ENCODE data around the gene PIEZO2. TPM values are rescaled to one million over a fixed set of nuclear protein-coding genes. Genes with fewer than 3 reads are reported as not detected.
"Not testable (repeated sequence)": the region's sequence is repeated elsewhere in the genome, so short reads cannot be mapped to it uniquely, and the experiment has no call there.

PIEZO2 gene
- total RNA-seq, 1 donor from 2014 or later = 3.9 TPM

DNA sequence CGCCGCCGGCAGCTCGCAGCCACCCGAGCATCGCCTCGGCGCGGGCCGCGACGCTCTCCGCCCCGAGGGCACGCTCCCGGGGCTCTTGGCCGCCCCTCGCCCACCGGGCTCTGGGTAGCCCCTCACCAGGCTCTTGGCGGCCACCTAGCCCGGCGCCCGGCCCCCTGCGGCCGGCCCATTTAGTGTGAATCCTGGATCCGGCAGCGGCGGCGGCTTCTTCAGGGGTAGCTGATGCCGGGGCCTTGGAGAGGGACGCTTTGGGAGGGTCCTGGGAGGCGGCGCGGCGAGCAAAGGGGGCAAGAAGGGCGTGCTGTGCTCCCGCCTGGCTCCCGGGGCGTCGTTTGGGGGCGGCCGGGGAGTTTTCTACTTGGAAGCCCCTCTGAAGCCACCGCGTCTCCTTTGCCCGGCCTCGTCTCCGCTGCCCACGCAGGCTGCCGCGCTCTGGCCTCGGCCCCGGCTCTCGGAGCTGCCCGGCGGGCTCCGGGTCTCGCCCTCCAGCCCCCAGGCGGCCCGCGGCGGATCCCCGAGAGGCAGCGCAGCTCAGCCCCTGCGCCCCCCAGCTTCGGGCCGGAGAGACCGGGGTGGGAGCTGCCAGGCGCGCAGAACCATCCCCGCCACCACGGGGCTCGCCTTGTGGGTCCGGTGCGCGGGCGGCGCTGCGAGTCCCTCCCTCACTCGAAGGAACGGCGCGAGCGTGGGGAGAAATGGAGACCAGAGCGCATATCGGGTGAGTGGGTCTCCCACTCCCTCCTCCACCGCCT, 509 bp downstream of the PIEZO2 start:
- no peak for DNase-seq (ENCODE audit: low spot score)

- DNase-seq (ENCODE audit: low spot score) = no peak
These were observed 1.2 kb downstream of the PIEZO2 start for GRCh38 chr18:11147962-11148679.

DNA sequence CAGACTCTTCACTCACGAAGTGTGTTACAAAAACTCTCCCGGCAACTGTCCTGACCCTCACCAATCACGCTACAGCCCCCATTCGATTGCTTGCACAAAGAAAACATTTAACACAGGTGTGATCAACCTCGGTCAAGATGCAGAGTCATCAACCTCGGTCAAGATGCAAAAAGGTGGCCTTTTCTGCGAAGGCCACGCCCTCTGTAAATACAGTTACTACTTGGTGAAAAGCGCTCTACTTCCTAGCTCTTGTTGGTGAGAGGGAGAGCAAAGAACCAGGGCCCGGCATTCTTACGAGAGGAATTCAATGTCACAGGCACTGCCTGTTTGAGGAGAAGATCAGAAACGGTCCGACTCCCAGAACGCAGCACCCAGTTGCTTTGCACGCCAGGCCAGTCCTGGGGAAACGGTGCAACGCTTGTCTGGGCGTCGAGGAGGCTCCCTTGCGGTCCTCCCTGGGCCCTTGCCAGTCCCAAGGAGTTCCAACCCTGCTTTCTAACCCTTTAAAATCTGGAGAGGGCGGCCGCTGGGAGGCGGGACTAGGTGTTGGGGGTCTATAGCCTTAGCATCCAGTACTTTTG, 1.9 kb downstream of the PIEZO2 start:
- DNase-seq (ENCODE audit: low spot score) = no peak

DNA sequence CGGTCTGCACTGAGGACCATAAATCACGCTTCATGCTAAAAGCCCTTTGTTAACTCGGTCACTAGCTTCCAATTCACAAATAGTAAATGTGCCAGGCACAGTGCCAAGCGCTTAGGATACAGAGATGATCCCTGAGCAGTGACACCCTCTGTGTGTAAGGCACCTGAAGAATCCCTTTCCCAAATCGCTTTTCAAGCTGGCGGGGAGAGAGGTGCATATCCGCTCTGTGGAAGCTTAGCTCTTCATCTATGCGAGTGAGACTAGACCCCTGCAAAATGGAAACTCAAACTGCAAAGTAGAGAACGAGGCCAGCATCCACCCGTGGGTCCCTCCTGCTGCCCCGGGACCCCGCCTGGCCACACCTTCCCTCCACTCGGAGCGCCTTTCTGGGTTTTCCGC, 2.4 kb downstream of the PIEZO2 start:
- no peak for DNase-seq (ENCODE audit: low spot score)

DNA sequence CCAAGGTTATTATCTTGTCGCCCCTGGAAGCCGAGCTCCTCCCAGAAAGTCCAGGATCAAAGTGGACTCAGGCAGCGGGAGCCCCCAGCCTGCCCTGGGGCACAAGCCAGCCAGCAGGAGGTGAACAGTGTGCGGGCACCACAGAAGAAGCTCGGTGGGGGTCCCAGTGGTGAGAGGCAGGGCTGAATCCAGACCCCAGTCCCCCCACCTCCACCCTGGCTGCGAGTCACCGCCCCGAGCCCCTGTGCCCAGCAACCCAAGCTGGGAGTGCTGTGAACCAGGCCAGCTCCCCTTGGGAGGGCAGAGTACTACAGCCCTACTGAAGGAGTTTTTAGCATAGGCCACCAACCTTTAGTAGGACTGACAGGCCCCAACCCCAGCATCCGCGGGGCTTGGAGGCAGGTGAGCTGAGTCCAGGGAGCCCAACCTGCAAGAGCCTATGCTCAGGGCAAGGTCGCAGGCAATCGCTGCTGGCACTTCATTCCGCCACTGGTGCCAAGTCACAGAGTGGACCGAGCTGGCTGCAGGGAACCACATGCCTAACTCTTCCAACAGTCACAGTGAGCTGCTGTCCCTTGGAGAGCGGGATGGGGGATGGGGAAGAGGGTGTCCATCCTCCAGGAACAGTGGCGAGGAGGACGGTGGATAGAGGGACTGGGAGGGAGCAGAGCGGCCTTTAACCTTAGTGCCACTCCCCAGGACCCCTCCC, 3.0 kb downstream of the PIEZO2 start:
- DNase-seq (ENCODE audit: low spot score) = no peak

DNA sequence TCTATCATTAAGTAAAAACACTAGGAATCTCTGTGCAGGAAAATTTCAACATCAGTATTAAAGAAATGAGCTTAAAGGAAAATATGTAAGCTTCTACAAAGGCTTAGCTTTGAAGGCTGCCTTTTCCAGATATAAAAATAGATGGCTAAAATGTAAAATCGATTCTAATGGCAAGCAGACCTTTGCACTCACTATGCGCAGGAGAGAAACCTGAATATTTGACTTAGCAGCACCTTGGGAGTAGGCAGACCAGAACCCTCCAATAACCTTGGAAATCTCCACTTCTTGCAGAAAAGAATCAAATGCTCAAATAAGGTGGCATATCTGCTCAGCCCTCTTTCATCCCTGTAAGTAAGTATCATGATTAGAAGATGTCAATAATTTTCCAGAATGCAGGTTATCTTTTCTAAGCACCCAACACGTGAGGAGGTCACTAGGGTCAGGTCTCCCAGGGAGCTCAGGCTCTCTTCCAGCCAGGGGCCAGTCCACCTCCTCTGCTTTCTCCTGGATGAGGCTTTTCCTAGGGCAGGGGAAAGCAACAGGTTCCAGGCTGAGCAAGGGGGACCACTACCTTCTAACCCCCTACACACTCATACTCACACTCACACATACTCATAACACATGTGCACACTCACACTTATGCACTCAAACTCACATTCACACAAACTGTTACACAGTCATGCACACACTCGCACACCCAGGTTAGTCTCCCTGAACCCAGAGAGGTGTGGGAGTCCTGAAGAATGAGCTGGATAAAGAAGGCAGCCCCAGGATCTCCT, 3.8 kb downstream of the PIEZO2 start:
- DNase-seq (ENCODE audit: low spot score) = no peak

- no peak for DNase-seq (ENCODE audit: low spot score)
These were observed 12.0 kb downstream of the PIEZO2 start for GRCh38 chr18:11137400-11137799.

- DNase-seq (ENCODE audit: low spot score) = no peak
These were observed 13.1 kb downstream of the PIEZO2 start for GRCh38 chr18:11136241-11136640.

DNA sequence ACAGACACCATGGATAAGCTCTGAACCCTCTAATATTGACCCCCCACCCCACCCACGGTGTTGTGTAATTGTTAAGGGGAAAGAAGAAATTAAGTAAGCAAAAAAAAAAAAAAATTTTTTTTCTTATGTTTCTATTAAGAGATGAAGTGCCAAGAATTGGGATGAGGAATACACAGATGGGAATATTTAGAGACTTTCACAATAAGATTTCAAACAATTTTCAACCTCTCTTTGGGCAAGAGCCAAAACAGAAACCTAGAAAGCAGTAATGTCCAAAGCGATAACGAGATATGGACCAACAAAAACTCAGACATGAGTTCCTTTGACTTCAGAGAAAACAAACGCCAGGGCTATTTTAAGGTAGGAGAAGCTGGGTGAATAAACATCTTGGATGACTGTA, 14.4 kb downstream of the PIEZO2 start:
- no peak for DNase-seq (ENCODE audit: low spot score)

DNA sequence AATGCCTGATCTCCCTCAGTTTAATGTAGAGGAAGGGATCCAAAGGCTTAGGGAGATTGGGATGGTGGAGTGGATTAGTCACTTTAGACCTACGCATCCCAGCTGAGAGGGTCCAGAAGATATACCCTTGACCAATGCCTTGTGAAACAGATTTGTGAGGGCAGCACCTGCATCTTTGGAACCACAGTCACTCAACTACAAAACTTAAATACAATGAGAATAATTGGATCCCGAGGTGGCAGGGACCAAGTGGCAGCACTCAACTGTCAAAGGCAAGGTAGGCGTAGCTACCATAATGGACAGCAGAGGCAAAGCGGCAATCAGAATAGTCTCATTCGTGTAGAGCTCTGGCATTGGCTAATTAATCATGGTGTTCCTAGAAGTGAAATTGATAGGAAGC, 20.3 kb downstream of the PIEZO2 start:
- DNase-seq (ENCODE audit: low spot score) = not testable (repeated sequence)

DNA sequence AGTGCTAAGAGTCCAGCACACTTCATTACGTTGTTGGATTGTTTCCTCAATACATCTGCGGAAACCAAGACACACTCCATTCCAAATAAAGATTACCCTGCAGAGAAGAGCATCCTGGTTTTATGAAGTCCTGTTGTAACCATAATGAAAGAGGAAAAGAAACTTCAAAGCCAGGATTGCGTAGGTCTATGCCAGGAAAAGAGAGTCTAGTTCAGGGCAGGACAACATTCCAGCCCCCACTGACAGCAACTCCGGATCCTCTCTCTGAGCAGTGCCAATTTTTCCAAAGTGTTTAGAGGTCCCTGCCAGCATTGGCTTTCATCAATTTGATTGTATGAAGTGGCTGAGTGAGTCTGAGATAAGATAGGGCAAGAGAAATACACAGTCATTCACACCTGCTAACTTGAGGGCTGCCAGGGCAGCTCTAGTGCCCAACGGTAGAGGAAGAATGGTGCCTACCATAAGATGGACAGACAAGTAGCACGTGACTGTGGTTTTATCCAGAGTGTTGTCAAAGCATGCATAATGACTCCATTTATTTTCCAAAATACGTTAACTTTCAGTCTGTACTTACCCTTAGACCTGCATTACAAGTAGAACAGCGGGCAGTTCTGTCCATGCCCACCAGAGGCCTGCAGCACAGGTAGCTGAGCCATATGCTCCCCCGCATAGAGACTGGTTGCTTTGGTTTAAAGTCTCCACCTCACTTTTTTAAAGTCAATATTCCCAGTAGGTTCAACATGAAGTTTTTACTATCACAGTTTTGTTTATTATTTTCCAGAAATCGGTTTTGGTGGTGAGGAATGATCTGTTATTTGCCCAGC, 23.7 kb downstream of the PIEZO2 start:
- DNase-seq (ENCODE audit: low spot score) = no peak

- no peak for DNase-seq (ENCODE audit: low spot score)
These were observed 25.3 kb downstream of the PIEZO2 start for GRCh38 chr18:11124054-11124453.

- no peak for DNase-seq (ENCODE audit: low spot score)
These were observed 27.9 kb downstream of the PIEZO2 start for GRCh38 chr18:11121443-11121849.

GRCh38 chr18:11119959-11120587, 29.3 kb downstream of the PIEZO2 start:
- no peak for DNase-seq (ENCODE audit: low spot score)

DNA sequence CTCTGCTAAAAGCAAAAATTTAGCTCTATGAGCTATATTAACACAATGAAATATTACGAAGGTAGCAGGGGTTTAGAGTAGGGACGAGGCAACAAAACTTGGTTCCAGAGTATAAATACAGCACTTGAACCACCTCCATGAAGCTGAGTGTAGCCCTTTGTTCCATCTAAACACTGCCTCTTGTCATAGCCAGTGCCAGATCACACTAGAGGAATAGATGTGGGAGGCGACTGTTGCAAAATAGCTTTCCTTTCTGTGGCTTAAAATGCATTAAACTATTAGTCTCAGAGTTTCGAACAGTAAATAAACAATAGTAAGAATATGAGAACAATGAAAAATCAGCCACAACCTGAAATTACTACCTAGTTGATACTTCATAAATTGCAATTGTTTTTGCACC, 29.8 kb downstream of the PIEZO2 start:
- DNase-seq (ENCODE audit: low spot score) = no peak

DNA sequence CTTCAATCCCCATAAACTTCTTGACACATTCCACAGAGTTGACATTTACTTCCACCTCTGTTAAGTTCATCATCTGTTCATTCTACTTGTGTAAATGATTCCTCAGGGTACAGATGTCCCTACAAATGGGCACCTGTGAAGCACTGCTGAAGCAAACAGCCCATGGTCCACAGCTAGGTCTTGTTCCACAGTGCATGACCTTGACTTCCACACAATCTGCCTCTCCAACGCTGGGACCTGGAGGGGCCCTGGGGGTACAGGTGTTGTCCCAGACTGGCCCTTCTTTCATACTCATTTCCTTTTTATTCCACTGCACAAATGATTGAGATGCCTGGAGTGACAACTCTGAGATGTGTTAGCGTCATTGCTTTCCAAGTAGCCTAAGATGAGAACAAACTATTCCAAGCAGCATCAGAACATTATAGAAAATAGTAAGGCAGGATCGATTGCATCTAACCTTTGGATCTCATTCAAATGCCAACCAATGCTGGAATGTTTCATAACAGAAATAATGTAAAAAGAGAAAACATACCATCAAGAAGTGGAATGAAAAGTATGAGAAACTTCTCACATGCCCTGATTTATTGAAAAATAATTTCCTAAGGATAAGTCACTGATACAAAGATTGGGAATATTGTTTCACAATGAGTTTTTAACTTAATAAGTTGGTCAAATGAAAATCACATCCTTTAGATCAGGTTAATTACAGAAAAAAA, 31.2 kb downstream of the PIEZO2 start:
- DNase-seq (ENCODE audit: low spot score) = no peak

GRCh38 chr18:11115276-11115675, 34.1 kb downstream of the PIEZO2 start:
- DNase-seq (ENCODE audit: low spot score) = no peak

GRCh38 chr18:11114653-11115052, 34.7 kb downstream of the PIEZO2 start:
- no peak for DNase-seq (ENCODE audit: low spot score)

GRCh38 chr18:11113937-11114336, 35.4 kb downstream of the PIEZO2 start:
- no peak for DNase-seq (ENCODE audit: low spot score)
